Progenitor cell of endocrine pancreas (in vitro differentiated cells): ENCODE measurements around the gene CPLX1. TPM values are rescaled to one million over a fixed set of nuclear protein-coding genes. Genes with fewer than 3 reads are reported as not detected.
"Not testable (repeated sequence)": the region's sequence is repeated elsewhere in the genome, so short reads cannot be mapped to it uniquely, and the experiment has no call there.

ENCODE experiments used
- DNase-seq: peaks from one replicate; pipeline ENCODE4 v3.0.0; 2021; ENCODE audit warnings: low spot score; ENCODE audit not compliant: unreplicated experiment
- H3K27ac Mint-ChIP-seq: 2 replicates; pipeline ENCODE4 v1.8.0; 2021; ENCODE audit warnings: mild to moderate bottlenecking, moderate library complexity, mixed read lengths
- H3K27me3 Mint-ChIP-seq: 2 replicates; pipeline ENCODE4 v1.8.0; 2021; ENCODE audit warnings: mixed read lengths
- H3K36me3 Mint-ChIP-seq: 2 replicates; pipeline ENCODE4 v1.8.0; 2022; ENCODE audit warnings: mixed read lengths; ENCODE audit not compliant: insufficient read depth
- H3K4me1 Mint-ChIP-seq: 2 replicates; pipeline ENCODE4 v1.8.0; 2021; ENCODE audit warnings: low read depth, mixed read lengths
- H3K4me3 Mint-ChIP-seq: 2 replicates; pipeline ENCODE4 v1.8.0; 2021; ENCODE audit warnings: low read depth, mild to moderate bottlenecking, moderate library complexity, mixed read lengths
- H3K9me3 Mint-ChIP-seq: 2 replicates; pipeline ENCODE4 v1.8.0; 2021; ENCODE audit warnings: low read depth, mixed read lengths
- CTCF ChIP-seq: fragments of 200-600 bp; sonication (generic); IDR thresholded peaks from one replicate; pipeline ENCODE4 v1.5.0; 2021; ENCODE audit warnings: antibody characterized with exemption, mild to moderate bottlenecking; ENCODE audit not compliant: unreplicated experiment
- total RNA-seq: library from RNA; stranded (reverse); gene quantifications from 2 replicates; pipeline ENCODE4 v1.2.1, GENCODE V29; 2021

CPLX1 gene
- total RNA-seq, 1 donor from 2014 or later: 1.4 TPM

DNA sequence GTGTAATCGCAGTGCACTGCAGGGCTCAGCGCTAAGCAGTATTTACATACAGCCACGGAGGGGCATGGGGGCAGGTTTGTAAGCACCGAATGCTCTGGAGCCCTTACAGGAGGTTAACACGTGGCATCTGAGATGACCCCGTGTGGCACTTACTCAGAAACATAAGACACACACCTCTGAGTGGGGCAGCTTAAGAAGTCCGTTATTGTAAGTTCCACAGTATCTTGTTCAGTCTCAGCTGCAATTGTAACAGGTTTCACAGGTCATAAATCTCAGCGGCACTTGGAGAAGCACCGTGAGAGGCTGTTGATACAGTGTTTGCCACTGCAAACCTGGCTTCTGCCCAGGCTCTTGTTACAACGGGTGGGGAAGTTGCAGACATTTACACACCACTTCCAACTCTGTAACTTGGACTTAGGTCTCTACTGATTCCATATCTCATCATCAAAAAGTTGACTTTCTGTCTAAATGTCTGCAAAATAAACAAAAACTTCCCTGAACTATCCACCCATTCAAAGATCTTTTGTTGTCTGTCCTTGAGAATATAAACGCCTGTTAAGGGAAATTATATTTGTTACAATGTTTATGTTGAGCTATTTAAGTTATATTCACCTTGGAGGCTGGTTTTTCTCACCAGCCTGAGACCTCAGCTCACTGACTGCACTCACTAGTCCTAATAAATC lies 10.3 kb downstream of the CPLX1 start:
- no peak for TF ChIP-seq CTCF
- Mint-ChIP-seq H3K36me3 (no peaks in the 10 kb centered on the region), H3K9me3 (no peaks in the 10 kb centered on the region), H3K4me3 (no peak overlapping the region), H3K27me3 (peaks cover 64% of the 10 kb centered on the region), H3K4me1 (peaks cover 9% of the 10 kb centered on the region), H3K27ac (peak overlapping the region; percentile 45)
- no peak for DNase-seq

DNA sequence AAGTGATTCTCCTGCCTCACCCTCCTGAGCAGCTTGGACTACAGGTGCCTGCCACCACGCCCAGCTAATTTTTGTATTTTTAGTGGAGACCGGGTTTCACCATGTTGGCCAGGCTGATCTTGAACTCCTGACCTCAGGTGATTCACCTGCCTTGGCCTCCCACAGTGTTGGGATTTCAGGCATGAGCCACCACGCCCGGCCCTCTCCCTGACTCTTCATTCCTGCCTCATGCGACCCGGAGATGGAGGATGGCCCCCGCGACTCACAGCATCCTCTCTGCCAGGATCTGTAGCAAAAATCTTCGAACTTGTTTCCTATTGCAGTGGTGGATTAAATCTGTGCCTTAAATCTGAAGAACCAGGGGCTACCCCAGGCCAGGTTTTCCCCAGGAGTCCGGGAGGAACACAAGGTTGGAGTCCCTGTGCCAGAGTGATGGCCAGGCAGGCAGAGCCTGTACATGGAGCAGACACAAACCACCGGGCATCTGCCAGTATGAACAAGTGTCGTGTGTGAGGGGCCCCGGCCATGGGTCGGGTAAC lies 11.5 kb downstream of the CPLX1 start:
- Mint-ChIP-seq H3K36me3 (no peaks in the 10 kb centered on the region), H3K4me3 (no peak overlapping the region), H3K9me3 (no peaks in the 10 kb centered on the region), H3K27ac (no peak overlapping the region), H3K4me1 (peaks cover 9% of the 10 kb centered on the region), H3K27me3 (peaks cover 58% of the 10 kb centered on the region)
- DNase-seq: no peak
- TF ChIP-seq CTCF: no peak

- Mint-ChIP-seq H3K4me1 (peaks cover 9% of the 10 kb centered on the region), H3K4me3 (no peak overlapping the region), H3K36me3 (no peaks in the 10 kb centered on the region), H3K9me3 (no peaks in the 10 kb centered on the region), H3K27me3 (peaks cover 56% of the 10 kb centered on the region), H3K27ac (no peak overlapping the region)
- peak; percentile 26 for TF ChIP-seq CTCF
- DNase-seq: no peak
Observed at GRCh38 chr4:813900-814299, 12.0 kb downstream of the CPLX1 start.

GRCh38 chr4:808860-809570 lies 16.9 kb downstream of the CPLX1 start:
- H3K27me3 Mint-ChIP-seq: peaks cover 48% of the 10 kb centered on the region
- H3K27ac Mint-ChIP-seq: no peak overlapping the region

DNA sequence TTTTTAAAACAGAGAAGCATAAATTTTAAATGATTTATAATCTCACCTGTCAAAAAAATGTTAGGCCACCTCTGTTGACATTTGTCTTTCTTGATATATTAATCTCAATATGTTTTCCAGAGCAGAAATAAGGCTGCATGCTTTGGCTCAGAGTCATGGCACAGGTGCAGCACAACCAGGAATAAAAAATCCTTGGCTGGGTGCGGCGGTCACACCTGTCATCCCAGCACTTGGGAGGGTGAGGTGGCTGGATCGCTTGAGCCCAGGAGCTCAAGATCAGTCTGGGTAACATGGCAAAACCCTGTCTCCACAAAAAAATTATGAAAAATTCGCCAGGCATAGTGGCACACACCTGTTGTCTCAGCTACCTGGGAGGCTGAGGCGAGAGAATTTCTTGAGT lies 18.1 kb downstream of the CPLX1 start:
- Mint-ChIP-seq H3K27me3 (peaks cover 36% of the 10 kb centered on the region), H3K36me3 (no peaks in the 10 kb centered on the region), H3K4me1 (no peaks in the 10 kb centered on the region), H3K9me3 (peaks cover 5% of the 10 kb centered on the region), H3K27ac (no peak overlapping the region), H3K4me3 (no peak overlapping the region)
- TF ChIP-seq CTCF: no peak
- no peak for DNase-seq

More at GRCh38 chr4:808860-809570, 16.9 kb downstream of the CPLX1 start:
- no peak overlapping the region for H3K4me3 Mint-ChIP-seq
- no peaks in the 10 kb centered on the region for H3K36me3 Mint-ChIP-seq
- peaks cover 5% of the 10 kb centered on the region for H3K9me3 Mint-ChIP-seq
- no peaks in the 10 kb centered on the region for H3K4me1 Mint-ChIP-seq
- no peak for DNase-seq
- no peak for TF ChIP-seq CTCF

DNA sequence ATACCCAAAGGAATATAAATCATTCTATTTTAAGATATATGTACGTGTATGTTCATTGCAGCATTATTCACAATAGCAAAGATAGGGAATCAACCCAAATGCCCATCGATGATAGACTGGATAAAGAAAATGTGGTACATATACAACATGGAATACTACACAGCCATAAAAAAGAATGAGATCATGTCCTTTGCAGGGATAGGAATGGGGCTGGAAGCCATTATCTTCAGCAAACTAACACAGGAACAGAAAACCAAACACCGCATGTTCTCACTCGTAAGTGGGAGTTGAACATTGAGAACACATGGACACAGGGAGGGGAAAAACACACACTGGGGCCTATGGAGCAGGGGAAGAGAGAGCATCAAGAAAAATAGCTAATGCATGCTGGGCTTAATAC lies 18.9 kb downstream of the CPLX1 start:
- H3K4me1 Mint-ChIP-seq, H3K27ac Mint-ChIP-seq, H3K36me3 Mint-ChIP-seq, H3K9me3 Mint-ChIP-seq, H3K4me3 Mint-ChIP-seq, DNase-seq: not testable (repeated sequence)
- peaks cover 30% of the 10 kb centered on the region for H3K27me3 Mint-ChIP-seq
